OCI-LY1 (cell line): ENCODE measurements around the gene OSBPL3.

Experiments used
- CTCF ChIP-seq: fragments of 200-600 bp; sonication (generic), shearing (Covaris generic); IDR thresholded peaks from 2 replicates; pipeline ENCODE4 v1.5.1; 2017; ENCODE audit warnings: mild to moderate bottlenecking, antibody characterized with exemption, low read length, moderate library complexity, mixed read lengths
- EZH2 ChIP-seq: fragments of 200-600 bp; sonication (generic), shearing (Covaris generic); IDR thresholded peaks from 2 replicates; pipeline ENCODE4 v1.8.0; 2017; ENCODE audit warnings: borderline replicate concordance, mixed run types, mild to moderate bottlenecking, antibody characterized with exemption, low read length, moderate library complexity, mixed read lengths

DNA sequence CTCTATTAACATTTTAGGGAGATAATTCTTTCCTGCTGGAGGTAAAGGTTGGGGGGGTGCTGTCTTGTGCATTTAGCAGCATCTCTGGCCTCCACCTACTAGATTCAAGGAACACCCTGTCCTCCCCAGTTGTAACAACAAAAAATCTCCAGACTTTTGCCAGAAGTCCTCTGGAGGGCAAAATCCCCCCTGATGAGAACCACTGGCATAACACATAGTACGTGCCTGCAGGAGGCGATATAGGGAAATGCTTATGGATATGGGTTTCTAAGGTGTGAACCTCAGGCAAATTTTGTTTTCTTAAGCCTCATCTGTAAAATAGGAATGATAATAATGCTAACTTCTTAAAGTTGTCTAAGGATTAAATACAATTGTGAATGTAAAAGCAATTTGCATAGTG is 2.9 kb upstream of the OSBPL3 start:
- peak; percentile 61 for TF ChIP-seq CTCF
- TF ChIP-seq EZH2 = no peak
